Inflammatory macrophage (primary cell): Measurements from ENCODE around the gene FCER1G.

Experiments
- DNase-seq, 2 donors: peaks; one replicate each; pipeline ENCODE4 v3.0.0-alpha.2; 2020 to 2022

FCER1G gene

DNA sequence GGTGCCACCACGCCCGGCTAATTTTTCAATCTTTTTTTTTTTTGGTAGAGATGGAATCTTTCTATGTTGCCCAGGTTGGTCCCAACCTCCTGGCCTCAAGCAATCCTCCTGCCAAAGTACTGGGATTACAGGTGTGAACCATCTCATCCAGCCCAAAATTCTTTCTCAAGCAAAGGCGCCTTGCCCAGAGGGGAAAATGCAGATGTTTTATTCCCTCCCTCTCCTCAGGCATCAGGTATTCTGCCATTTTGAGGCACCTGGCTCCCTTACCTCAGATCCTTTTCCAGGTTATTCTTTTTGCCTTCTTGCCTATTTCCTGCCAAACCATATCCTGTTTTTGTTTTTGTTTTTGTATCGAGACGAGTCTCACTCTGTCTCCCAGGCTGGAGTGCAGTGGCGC is 26.7 kb upstream of the FCER1G start:
- no peak for DNase-seq

DNA sequence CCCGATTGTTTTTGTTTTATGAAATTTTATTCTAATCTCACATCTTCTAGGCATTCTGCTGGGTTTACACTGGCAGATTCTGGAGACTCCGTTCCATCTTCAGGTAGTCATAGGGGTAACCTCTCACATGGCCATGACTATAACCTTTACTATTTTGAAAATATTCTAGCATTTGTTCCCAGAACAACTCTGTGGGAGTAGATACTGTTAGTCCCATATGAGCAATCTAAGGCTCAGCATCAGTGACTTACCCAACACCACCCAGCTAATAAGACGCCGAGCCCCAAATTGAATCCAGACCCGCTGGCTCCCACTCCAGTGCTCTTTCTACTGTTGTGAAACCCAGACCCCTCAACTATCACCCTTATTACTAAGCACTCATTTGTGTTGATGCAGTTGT is 26.1 kb upstream of the FCER1G start:
- DNase-seq, result no peak

DNA sequence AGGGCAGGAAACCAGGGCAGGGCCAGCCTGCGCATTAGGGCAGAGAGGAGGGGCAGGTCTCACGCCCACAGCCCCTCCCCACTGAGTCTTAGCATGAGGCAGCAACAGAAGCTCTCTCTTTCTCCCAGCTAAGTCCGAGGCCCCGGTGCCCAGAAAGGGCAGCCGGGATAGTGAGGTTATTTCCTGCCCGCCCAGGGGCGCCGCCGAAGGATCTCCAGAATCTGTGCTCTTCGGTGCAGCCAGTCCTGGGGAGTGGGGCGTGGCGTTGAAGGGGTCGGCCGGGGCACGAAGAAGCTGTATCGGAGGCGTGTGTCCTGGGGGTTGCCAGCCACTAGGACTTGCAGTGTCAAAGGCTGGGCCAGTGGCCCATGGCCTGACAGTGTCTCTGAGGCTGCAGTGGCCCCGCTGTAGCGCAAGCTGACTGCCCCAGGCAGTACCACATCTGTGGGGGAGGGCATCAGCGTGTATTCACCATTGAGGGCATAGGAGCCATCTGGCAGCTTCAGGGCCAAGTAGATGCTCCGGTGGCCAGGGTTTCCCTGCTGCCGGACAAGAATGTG is 24.1 kb upstream of the FCER1G start:
- DNase-seq, result no peak

DNA sequence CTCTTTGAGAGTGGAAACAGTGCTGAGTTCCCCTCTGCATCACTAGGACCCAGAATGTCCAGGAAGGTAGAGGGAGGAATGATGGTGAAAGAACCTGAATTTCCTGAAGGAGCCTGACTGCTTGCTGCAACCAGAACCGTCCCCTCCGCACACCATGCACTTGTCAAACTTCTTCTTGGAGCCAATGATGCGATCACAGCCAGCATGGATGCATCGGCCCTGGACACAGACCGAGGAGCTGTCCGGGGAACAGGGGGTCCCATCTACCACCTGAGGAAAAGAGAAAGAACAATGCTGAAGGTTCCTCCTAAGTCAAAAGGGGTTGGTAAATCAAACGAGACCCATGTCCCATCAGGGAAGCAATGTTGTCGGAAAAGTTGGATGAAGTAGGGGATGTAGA is 23.1 kb upstream of the FCER1G start:
- no peak for DNase-seq

DNA sequence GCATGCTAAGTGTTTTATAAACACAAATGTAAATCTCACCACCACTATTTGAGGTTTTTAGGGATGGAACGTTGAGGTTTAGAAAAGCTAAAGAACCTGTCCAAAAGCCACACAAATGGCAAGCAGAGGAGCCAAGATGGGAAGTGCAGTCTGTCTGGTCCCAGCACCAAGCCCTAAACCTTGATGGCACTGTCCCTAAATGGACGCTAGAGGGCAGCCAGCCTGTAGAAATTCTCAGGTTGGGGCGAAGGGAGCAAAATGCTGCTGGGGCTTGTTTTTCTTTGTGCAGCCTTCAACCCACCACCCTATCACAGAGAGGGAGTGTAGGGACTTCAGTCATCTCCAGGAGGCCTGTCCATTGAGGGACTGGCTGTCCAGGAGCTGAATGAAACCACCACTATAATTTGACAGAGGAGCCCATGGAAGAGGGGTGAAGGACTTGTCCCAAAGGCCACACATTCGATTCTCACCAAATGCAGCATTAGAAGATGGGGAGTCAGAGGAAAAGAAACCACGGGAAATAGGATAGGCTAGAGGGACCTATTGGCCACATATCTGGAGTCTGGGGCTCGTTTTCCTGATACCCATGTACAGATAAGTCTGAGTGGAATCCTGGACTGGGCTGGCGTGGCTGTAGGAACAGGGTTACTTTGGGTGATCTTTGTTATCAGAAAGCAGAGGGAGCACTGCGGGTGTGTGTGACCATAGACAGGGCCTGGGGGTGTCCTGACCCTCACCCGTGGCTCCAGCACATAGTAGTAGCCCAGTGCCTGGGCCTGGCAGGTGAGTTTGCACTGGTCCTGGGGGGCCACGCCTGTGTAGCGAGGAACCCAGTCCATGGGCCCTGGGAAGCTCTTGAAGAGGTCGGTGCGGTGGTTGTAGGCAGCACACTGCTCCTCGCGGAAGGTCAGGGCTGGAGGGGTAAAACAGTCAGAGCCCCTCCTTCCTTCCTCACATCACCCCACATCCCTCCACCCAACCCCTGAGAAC is 22.3 kb upstream of the FCER1G start:
- peak; percentile 81 to 85 for DNase-seq

DNA sequence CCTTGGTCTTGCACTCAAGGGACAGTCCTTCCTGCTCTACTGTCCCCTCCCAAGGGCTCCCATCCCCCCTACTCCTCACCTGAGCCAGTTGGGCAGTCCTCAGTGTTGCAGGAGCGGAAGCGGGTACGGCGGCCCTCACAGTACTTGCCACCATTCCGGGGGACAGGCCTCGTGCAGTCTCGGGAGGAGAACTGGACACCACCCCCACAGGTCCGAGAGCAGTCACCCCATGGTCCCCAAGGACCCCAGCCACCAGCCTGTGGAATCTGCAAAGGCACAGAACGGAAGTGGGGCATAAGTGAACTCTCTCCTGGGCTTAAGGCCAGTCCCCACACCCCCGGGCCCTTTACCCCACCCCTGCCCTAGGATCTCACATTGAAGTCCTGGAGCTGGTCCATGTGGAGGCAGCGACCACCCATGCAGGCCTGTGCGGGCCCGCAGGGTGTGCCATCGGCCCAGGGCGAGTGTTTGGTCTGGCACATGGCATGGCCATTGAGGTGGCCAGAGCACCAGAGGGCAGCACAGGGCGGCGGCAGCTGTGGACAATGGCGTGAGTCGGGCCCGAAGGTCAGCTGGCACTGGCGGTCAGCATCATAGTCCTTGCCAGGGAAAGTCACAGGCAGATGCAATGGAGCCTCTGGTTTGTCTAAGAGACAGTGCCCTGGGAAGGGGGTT is 21.4 kb upstream of the FCER1G start:
- DNase-seq, result no peak

DNA sequence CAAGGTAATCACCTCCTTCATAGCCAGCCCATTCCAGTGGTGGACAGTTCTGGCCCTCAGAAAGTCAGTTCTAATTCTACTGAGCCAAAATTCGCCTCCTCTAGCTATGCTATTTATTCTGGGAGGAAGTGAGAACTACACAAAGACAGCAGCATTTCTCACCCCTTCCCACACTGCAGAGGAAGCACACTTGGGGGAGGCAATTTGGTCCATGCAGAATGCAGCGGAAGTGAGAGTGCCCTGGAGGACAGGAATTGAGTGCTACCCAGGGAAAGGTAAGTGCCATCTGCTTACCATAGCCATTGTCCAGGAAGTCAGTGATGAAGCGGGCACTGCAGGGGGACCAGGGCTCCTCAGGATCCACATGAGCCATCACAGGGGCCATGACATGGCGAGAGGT is 19.9 kb upstream of the FCER1G start:
- DNase-seq, result peak; percentile 66 to 84

DNA sequence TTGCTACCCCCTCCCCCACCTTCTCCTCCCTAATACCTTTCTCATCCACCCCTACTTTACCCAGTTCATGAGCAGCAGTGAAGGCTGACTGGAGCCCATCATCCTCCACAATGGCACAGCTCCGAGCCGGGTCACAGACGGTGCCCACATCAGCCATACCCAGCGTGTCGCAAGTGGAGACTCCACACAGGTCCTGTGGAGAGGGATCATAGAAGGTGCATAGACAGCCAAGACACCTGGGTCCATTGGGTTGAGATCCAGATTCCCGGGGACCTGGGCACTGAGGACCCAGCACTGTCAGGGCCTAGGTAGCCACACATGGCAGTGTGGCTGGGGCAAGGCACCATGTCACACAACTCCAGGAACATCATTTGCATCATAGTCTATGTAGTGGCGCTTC is 19.0 kb upstream of the FCER1G start:
- no peak for DNase-seq

DNA sequence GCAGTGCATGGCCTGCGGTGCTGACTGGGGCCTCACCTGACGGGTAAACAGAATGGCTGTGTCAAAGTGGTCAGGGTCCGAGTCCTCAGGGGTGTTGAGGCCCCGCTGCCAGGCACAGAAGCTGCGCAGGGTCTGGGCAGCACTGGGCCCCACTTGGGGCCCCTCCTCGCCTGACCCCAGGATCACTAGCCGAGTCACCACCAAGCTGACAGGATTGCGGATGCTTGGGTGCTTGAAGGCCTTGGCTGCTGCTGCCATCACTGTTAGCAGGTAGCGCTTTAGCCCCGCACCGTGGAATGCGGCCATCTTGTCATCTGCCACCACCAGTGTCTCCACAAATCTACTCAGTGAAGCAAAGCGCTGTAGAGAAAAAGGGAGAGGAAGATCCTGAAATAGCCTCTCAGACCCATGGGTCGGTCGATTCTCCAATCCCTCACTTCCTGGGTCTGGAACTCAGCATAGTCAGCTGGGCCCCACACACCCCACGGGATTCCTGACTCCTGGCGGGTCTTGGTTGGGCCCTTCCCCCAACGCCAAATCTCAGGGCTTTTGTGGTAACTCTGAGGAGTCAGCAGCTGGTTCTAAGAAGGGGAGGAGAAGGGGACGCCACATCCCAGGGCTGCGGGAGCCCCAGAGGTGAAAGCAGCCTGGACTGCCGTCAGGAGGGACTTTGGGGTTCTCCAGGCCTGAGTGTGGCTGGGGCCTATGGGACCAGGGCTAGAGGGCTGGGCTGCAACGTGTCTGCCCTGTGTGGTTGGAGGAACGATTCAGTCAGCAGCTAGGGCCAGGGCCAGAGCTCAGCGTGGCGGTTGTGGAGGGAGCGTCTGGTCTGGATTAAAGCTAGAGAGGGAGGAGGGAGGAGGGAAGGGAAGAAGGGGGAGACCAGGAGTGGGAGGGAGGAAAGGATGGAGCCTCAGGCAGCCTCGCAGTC is 18.3 kb upstream of the FCER1G start:
- DNase-seq, result no peak

DNA sequence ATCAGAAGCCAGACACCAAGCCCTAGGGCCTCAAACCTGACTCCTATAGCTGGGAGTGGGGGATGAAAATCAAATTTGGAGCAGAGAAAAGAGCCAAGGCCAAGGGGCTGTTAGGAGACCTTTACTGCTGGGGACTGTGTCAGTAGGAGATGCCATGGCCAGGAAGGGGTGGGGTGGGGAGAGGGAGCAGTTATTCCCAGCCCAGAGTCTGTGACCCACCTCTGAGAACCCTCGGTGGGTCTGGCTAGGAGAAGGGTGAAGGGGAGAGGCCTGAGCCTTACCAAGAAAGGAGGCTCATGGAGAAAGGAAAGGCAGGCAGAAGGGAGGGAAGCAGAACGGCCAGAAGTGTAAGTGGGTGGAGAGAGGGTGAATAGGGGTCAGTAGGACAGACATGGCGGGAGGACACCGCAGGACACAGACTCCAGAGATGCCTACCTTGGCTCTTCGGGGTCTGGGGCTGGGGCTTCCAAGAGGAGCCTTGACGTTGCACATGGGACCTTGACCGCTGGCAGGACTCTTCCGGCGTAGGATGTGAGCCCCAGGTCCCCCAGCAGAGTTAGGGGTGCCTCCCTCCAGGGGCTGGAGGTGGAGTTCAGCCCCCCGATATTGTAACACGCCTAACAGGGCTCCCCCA is 17.4 kb upstream of the FCER1G start:
- DNase-seq, result no peak

DNA sequence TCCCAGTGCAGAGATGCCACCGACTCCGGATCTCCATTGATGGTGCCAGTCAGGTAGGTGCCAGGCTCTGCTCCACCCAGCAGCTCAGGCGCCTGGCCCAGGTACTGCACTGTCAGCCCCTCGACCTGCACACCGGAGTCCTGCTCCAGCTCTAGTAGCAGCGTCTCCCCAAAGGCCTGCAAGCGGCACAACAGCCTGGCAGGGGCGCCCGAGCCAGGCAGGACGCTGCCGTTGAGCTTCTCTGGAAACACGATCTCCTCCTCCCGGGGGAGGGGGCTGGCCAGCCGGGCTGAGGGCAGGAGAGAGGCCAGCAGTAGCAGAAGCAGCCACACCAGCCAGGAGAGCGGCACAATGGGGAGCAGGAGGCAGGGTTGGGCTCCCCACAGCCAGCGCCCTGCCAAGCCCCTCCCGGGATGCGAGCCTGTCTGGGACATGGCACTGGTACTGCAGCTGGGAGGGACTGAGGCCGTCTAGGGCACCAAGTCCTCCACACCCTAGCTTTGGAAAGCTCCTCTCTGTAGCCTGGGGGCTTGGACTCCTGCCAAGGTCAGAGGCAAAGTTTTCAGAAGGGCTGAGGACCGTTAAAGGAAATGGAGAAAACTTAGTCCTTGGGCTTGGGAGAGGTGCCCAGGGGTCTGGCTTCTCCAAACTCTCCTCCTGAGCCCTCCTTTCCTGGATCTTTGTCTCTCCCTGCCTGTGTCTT is 16.8 kb upstream of the FCER1G start:
- no peak for DNase-seq

DNA sequence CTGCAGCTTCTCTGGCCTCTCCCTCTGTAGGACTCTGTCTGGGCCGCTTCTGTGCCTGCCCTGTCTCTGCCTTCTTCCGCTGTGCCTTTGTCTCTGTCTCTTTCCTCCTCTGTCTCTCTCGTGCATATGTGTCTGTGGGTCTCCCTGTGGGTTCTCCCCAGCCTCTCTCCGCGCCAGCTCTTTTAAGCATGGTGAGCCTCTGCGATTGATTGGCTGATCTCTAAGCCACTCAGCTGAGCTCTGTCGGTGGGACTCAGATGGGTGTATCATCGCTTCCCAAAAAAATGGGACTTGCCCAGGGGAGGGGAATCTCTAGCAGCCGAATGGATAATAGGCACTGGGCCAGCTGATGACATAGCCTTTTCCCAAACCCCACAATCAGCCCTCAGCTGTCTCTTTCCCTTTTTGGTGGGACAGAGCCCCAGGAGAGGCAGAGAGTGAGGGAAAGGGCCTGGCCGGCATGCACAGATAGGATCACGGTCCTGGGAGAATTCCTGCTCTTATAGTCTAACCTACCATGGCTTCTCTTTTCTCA is 16.1 kb upstream of the FCER1G start, which contains the start of gene ADAMTS4:
TSS of gene ADAMTS4 (minus strand) at position 158 of the 535 bp plus-strand sequence. CDS start 427 bp downstream, outside the sequence.
- no peak for DNase-seq

DNA sequence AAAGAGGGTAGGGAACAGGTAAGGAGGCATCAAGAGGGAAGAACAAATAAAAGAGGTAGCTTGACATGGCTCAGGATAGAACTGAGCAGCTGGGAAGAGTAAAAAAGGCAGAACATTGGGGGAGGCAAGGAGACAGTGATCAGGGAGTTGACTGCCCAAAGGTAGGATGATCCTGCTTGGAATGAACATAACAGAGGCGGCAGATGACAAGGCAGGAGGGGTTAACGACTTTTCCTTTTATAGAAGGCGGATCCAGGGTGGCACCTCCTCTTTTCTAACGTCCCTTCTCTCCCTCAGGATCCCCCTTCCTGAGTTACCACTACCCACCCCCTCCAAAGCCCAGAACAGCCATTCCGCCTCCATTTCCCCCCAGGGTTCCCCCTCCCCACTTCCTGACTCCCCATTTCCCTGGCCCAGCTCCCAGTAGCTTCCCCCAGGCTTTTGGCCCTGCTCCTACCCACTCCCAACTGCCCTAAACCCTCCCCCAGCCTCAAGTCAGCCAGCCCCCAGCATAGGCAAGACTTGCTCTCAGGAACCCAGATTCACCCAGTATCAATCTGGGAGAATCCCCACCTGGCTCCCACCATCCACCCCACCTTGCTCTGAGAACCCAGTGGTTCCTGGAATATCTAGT is 15.5 kb upstream of the FCER1G start:
- DNase-seq, result no peak

DNA sequence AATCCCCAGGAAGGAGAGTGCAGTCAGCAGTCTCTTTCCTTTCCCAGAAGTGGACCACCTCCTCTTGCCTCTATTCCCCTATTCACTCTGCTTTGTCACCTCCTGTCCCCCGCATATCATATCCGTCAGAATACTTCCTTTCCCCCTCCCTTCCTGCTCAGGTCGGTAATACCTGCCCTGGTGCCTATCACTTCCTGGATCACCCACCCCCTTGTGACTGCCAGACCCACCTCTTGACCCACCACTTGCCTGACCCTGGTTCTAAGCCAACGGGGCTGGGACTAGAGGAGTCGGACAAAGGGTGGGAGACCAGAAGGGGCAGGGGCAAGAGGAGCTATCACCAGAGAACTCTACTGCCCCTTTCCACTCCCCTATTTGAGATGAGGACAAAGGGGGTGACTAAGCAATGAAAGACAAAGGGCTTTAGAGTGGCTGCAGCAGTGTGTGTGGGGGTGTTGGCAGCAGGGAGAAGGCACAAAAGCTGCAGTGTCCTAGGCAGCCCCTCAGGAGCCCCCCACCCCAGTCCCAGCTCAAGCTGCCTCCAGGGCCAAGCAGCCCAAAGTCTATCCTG is 14.6 kb upstream of the FCER1G start:
- DNase-seq, result no peak

DNA sequence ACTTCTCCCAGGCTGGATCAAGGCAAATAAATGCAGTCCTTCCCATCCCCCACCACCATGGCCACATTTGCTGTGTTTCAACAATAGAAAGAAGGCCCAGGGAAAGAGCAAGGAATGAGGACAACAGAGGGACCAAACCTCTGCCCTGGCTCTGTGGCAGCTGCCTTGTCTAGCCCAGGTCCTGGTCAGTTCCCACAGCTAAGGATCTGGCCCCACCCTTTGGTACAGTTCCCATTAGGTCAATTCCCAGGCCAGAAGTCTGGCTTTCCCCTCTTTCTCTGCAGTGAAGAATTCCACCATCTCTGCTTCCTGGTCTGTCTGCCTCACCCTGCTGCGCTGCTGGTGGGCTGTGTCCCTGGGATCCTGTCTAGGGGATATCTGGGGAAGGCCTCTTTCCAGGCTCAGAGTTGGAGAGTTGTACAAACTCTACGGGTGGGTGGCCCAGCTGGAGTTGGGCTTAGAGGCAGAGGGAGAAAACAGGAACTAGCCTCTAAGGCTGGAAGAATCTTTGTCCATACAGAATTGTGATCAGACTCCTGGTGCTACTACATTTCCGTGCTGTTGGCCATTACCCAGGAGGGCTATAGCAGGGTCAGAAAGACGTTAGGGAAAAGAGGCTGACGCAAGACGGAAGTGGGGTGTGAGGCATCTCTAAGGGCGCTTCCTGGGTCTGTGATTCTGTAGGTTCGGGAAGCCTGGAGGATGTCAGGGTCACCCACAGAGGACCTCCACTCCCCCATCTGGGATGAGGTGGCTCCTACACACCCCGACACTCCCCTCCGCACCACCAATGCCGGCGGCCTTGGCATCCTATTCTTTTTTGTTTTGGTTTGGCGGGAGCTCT is 13.9 kb upstream of the FCER1G start:
- DNase-seq, result peak; percentile 58 to 68

DNA sequence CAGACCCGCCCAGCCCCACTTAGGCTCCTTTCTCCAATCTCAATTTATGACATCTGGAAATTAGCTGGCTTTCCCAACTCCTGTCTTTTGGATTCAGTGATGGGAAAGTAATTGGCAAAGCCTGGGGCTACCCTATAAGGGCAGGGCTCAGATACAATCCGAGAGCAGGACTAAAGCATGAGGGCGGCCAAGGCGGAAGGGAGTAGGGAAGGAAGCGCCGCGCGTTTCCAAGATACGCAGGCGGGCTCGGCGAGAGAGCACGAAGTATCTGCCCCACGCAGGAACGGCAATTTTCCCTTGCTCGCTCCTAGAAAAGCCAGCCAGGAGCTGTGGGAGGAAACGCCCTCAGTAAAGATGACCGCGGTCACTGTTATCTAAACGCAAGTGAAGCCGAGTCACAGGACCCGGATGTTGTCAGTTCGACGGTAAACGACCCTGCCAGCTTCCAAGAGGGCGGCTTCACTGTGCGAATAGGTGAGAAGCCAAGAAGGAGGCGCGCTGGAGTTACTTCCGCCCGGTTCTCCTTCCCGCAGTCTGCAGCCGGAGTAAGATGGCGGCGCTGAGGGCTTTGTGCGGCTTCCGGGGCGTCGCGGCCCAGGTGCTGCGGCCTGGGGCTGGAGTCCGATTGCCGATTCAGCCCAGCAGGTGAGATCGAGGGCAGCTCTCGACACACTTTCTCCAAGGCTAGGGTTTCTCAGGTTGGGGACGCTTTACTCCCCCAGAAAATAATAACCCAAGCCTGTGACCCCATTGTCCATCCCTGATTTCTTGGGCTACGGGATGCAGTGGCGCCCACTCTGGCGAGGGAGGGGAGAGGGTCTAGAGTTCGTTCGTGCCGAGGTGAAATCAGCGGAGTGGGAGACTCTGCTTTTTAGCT is 13.0 kb upstream of the FCER1G start, which contains the start of gene NDUFS2:
TSS of gene NDUFS2 (plus strand) at position 532 of the 877 bp plus-strand sequence. CDS start at position 551, 19 bp downstream.
- DNase-seq, result peak; percentile 98 to 99

DNA sequence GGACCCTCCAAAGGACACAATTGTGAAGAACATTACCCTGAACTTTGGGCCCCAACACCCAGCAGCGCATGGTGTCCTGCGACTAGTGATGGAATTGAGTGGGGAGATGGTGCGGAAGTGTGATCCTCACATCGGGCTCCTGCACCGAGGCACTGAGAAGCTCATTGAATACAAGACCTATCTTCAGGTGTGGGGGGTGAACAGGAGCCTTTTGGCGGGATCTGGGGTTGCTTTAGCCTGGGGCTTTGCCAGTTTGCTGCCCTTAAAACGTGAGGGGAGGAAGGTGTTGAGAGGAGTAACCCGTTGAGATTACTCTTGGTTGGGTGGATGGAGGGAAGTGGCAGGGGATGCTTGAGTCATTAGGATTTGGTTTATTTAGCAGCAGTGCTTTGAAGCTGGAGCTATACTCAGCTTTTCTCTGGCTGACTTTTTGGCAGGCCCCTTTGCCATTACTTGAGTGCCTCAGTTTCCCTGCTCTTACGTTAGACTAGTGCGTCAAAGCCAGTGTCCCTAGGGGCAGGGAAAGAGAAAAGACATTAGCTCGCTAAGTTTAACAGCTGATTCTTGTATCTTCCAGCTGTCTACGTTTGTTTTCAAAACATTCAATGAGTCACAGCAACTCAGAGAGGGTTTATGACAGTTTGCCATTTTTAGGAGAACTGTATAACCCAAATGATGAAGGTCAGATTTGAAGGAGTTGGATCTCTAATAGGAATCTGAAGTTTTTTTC is 8.5 kb upstream of the FCER1G start:
- DNase-seq, result no peak
